GM18519 (cell line): ENCODE results near the gene PET100.

Source experiments
- ATAC-seq: cut with Tn5 transposase; IDR thresholded peaks from one replicate; pipeline ENCODE4 v1.9.1; 2021; ENCODE audit warnings: mild to moderate bottlenecking, moderate library complexity; ENCODE audit not compliant: unreplicated experiment, low FRiP score

PET100 gene

DNA sequence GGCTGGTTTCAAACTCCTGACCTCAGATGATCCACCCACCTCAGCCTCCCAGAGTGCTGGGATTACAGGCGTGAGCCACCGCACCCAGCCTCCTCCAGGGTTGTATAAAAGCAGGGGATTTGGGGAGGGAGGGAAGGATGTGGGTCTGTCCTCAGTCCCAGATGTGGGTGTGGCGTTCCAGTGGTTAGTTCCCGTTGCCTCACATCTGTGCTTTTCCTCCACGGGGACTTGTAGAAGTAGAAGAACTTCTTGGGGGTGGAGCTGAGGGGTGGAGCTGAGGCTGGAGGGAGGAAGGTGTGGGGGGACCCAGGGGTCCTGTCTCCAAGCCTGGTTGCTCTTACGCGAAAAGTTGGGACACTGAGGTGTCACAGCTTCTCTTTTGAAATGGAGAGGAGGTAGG, 46.8 kb downstream of the PET100 start:
- no peak for ATAC-seq

- ATAC-seq: no peak
These were observed 47.3 kb downstream of the PET100 start, which contains the start of gene MCEMP1 for GRCh38 chr19:7676854-7677253. TSS of gene MCEMP1 (plus strand) at chr19:7677090. CDS start at chr19:7677121, 31 bp downstream.

DNA sequence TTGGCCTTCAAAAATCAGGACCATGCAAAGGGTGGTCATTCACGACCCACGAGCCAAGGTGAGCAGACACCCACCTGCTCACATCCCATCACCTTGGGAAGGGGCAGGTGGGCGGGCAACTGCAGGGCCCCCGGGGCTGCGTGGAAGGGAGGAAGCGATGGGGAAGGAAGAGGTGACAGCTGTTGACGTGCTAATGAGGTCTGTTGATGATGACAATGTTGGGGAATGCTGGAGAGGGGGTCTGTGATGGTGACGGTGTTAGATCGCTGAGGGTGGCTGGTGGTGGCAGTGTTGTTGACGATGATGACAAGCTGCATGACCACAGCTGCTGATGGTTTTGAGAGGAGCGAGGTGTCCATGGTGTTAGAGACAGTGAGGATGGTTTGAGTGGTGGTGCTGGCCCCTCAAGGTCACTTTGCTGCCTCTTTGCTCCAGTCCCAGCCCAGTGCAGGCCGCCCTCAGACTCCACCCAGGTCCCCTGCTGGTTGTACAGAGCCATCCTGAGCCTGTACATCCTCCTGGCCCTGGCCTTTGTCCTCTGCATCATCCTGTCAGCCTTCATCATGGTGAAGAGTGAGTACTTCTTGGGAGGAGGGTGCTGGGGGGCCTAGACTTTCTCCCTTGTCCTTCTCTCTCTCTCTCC, 48.2 kb downstream of the PET100 start:
- no peak for ATAC-seq

DNA sequence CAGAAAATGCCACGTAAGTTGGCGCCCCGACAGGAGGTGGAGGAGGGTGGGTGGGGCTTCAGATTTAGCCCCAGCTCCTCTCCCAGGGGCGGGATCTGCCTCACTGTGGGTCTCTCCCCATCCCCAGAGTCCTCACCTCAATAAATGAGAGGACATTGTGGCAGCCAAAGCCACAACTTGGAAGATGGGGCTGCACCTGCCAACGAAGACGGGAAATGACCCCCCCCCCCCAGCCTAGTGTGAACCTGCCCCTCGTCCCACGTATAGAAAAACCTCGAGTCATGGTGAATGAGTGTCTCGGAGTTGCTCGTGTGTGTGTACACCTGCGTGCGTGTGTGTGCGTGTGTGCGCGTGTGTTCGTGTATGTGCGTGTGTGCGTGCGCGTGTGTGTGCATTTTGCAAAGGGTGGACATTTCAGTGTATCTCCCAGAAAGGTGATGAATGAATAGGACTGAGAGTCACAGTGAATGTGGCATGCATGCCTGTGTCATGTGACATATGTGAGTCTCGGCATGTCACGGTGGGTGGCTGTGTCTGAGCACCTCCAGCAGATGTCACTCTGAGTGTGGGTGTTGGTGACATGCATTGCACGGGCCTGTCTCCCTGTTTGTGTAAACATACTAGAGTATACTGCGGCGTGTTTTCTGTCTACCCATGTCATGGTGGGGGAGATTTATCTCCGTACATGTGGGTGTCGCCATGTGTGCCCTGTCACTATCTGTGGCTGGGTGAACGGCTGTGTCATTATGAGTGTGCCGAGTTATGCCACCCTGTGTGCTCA, 49.6 kb downstream of the PET100 start:
- ATAC-seq: no peak

DNA sequence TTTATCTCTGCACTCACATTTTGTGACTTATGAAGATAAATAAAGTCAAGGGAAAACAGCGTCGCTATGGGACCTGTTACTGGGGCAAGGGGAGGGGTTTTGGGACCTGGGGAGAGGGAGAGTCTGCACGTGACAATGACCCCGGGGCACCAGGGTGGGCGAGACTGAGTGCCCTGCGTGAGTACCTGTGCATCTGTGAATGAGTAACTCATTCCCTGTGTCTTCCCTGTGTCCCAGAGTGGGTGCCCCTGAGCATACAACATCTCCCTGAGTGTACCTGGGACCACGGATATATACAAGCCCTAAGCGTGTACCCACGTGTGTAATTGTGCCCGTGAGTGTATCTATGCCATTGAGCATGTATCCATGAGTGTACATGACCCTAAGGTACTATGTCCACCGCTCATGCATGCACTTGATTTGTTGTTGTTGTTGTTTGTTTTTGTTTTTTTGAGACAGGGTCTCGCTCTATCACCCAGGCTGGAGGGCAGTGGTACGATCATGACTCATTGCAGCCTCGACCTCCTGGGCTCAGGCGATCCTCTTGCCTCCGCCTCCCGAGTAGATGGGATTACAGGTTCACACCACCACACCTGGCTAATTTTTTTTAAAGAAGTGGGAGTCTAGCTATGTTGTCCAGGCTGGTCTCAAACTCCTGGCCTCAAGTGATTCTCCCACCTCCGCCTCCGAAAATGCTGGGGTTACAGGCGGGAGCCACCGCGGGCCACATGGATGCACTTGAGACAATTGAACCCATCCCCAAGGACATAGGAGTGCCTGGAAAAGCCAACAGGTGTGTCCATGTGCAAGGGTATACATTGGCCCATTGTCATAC, 50.4 kb downstream of the PET100 start:
- no peak for ATAC-seq

GRCh38 chr19:7680606-7681339, 51.2 kb downstream of the PET100 start, which contains the start of gene TRAPPC5:
TSS of gene TRAPPC5 (plus strand) at chr19:7680833. CDS start at chr19:7682254, 1,421 bp downstream.
- peak; percentile 41 for ATAC-seq
